ENCODE data around the gene ULK4.

The ULK4 gene

DNA sequence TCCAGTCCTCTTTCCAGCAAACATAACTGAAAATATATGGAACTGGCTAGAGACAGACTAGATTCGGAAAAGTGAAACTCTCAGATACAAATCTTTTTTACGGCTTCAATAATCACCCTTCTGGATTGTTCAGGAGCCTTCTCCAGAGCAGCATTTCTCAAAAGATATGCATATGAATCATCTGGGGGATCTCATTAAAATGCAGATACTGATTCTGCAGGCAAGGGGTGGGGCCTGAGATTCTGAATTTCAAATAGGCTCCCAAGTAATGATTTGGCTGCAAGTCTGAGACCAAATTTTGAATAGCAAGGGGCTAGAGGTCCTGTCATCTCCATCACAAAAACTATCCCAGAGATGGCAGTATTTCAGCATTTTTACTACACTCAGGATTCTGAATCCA is 597.2 kb downstream of the ULK4 start:
- DNase-seq (ENCODE audit: low read depth, low spot score): no peak

DNA sequence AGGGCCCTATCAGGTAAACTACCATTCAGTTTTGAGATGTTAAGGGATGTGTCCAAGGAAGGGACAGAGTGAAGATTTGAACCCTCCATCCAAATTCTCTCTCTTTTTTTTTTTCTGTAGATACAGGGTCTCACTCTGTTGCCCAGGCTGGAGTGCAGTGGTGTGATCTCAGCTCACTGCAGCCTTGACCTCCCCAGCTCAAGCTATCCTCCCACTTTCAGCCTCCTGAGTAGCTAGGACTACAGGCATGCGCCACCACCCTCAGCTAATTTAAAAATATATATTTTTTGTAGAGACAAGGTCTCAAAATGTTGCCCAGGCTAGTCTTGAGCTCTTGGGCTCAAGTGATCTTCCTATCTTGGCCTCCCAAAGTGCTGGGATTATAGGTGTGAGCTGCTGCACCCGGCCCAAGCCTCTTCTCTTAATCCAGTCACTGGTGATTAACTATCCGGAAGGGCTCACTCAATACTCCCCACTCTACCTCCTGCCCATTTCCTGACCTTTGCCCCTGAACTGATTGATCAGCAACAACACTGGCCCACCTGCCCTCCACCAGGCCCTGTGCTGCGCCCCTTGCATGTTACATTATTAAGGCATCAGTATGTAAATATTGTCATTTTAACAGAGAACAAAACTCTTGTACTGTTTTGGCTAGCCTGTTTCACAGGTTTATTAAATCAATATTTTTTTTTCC is 597.9 kb downstream of the ULK4 start:
- DNase-seq (ENCODE audit: low read depth, low spot score): no peak

DNA sequence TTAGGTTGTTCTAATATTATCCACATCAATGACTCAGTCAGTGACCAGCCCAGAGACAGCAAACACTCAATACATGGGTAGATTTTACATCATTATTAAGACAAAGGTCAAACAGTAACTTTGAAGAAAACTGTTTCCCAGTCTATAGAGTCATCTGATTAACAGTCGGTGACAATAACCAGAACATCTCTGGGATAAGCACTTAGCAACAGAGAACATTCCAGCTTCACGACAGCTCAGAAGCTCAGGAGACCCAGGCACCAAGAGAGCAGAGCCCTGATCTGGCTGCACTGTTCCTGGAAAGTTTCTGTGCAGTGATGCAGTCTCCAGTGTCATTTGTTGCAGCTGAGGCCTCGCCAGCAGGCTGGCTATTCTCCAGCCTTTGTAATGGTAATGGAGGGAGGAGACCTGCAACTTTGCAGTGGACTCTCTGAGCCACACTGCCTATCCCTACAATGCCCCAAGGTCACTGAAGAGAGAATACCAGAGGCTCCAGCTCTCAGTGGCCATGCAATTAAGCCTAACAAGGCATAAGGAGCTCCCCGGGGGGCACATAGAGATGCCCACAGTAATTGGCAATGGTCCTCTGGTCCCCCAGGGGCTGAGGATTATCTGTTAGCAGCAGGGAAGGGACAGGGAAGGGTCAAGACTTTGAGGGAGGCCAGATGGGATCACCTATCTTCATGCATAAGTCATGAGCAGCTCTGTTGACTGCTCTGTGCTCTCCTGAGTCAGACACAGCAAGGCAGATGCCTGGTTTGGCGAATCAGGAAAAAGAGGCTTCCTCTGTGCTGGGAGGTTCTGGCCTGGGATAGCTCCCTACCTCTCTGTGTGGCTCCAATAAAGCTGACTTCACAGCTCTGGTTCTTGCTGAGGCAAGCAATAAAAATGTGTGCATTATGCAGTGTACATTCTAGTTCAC is 599.0 kb downstream of the ULK4 start:
- DNase-seq (ENCODE audit: low read depth, low spot score): no peak

DNA sequence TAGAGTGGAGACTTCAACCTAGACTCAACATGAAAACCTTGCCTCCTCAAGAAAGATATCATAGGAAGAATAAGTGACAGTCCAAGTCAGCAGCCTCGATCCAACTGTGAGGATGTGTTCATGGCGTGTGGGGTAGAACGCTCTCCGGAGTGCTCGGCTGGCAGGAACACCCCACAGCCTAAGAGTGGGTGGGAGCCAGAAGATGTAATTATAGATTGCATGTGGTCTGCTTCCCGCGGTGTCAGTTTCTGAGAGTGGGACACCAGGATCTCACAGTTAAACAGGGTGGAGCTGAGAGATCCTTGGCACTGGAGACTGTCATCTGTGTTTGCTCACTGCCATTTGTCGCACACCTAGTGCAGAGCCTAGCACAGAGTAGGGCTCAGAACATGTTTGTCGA is 604.6 kb downstream of the ULK4 start:
- no peak for DNase-seq (ENCODE audit: low read depth, low spot score)

DNA sequence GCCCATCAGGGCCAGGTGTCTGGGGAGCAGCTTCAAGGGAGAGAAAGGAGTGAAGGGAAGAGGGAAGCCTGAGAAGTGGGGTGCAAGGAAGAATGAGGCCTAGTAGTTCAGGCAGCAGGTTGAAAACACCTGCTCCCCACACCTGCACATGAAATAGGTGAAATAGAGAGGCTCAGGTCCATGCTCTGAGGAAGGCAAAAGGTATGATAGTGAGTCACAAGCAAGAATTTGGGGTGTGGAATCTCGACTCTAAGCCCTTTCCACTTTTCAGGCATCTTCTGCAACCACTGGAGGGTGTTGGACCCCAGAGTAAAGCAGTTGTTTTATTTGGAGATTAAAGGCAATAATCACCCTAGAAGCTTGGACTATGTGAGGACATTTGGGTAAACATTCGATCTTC is 605.1 kb downstream of the ULK4 start:
- DNase-seq (ENCODE audit: low read depth, low spot score): no peak

DNA sequence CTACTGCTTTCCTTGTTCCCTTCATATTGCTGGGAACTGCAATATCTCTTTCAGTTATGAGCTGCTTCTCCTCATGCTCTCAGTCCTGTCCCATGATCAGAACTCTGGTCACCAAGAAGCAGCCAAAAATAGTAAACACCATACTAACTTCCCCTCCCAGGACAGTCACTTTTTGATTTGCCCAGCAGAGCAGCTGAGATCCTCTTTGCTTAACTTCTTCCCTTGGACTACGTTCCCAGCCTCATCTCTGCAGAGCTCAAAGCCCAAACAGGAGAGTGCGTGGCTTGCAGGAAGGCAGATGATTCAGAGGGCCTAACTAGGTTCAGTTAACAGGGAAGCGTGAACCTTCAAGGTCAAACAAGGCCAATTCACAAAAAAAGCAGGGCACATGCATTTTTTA is 609.4 kb downstream of the ULK4 start:
- DNase-seq (ENCODE audit: low read depth, low spot score): no peak

DNA sequence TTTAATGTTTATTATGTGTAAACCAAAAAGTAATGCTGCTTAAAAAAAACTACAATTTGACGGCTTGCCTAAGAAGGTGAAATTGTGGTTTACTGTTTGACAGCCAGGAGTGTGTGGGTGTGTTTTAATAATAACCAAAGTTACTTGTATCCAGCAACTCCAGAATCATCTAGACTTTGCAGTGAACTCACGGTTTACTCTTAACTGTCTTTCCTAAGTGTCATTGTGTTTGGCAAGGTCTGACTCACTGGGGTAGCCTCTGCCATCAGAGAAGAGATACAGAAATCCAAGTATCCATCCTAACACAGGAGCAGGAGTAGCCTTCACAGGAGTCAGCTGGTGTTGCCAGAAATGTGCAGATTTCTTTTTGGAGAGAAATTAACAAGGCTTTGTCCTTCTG is 611.5 kb downstream of the ULK4 start:
- no peak for DNase-seq (ENCODE audit: low read depth, low spot score)

DNA sequence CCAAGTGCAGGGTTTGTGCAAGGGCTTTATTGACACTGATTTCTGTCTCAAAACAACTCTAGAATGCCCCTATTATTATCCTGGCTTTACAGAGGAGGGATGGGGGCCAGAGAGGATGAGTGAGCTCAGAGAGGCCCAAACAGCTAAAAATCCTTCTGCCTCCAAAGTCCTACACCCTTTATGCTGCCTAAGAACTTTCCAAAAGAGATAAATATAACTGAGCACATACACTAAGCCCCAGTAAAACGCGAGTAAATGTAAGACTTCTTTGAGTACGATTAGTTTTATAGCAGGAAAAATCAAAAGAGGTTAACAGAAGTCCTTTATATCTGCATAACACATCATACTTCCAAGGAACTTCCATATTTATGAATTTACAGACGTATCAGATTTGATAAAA is 613.5 kb downstream of the ULK4 start:
- no peak for DNase-seq (ENCODE audit: low read depth, low spot score)

DNA sequence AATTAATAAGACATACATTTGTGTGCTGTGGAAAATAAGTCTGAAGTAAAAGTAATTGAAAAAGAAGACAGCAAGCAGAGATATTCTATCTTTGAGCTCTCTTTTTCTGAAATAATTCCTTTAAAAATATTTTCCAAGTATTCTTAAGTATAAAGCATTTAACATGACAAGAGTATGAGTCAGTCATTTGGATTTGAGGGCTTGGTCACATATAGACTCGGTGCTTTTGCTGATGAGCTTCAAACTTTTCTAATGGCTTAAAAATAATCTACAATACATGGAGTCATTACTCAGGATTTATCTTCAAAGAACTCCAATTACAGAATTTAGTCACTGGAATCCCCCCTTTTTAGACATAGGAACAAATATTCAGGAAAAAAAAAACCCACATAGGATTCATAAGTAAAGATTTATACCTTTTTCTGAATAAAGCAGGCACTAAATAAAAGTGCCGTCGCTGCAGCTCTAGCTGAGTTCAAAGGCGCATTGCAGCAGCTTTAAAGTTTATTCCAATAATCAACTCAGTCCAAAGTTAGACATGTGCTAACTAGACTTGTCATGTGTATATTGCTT is 615.1 kb downstream of the ULK4 start:
- no peak for DNase-seq (ENCODE audit: low read depth, low spot score)

DNA sequence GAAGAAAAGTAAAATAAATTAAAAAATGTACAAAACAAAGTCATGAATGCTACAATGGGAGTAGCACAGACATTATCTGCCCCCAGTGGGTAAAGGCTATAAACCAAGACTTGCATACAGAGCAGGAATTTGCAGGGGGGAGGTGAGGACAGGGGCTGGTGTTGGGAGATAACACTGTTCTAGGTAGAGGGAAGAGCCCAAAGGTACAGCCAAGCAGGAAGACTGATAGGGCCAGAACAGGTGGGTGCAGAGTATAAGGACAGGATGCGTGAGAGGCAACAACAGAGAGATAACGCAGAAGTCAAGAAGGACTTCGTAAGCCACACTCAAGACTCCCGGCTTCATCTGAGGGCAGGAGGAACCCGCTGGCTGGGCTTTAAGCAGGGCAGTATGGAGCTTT is 616.1 kb downstream of the ULK4 start:
- no peak for DNase-seq (ENCODE audit: low read depth, low spot score)

DNA sequence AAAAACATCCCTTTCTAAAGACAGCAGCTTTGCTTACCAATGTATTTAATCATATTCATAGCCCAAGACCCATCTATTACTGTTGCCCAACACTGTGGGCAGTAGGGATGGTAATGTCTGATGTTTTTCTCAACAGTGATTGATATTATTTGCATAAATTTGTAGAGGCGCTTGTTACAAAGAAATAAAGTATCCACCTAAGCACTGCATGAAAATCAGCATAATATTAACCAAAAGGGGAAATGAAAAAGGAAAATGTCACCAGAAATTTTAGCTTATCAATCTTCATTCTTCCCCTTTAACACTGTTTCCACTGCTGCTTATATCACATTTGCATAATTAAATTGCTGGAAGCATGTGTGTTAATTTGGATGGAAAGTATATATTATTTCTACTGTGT is 622.1 kb downstream of the ULK4 start:
- DNase-seq (ENCODE audit: low read depth, low spot score): no peak

DNA sequence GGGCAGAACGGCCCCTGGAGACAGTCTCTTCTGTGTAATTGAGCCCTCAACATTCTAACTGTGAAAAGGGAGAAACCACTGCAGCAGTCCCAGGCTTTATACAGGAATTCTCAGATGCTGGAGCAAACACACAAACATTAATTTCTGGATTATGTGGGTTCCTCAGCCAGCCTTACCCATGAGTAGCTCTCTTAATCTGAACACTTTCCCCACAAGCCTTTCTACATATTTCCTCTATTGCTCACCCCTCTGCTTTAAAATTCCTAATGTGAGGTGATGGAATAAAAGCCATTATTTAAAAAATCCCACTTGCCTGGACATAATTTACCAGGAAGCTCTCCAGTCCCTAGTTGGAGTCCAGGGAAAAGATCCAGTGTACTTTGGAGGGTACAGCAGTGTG is 623.6 kb downstream of the ULK4 start:
- no peak for DNase-seq (ENCODE audit: low read depth, low spot score)

DNA sequence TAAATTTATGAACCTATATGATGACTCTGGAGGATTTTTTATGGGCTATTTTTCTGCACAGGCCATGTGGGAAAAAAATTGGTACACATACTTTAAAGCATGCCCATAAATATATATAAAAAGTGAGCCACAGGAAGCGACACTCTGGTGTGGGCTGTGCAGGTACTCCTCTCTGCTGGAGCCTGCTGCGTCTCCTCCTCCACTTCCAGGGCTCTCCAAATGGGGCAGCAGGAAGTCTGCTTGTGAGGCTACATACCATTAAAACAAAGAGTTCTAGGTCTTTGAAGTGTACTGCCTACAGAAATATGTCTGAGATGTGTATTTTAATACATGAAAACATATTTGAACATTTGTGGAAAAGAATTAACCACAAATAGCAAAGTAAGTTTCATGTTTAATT is 627.5 kb downstream of the ULK4 start:
- DNase-seq (ENCODE audit: low read depth, low spot score): no peak

DNA sequence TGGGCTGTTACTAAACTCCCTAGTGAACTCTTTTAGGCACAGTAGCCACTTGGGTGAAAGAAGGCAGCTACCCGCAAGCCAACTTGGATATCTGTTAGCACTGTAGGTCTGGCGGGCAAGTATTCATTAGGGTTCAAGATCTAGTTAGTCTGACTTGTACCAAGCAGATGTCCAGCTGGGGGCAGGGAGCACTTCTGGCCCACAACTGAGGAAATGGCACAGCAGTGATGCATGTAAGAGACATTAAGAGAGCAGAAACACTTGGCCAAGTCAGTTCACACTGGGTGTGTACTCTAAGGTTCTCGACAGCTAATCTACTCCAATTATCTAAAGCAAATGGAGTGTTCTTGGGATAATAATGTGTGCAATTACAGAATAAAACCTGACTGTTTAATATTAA is 630.9 kb downstream of the ULK4 start:
- no peak for DNase-seq (ENCODE audit: low read depth, low spot score)

DNA sequence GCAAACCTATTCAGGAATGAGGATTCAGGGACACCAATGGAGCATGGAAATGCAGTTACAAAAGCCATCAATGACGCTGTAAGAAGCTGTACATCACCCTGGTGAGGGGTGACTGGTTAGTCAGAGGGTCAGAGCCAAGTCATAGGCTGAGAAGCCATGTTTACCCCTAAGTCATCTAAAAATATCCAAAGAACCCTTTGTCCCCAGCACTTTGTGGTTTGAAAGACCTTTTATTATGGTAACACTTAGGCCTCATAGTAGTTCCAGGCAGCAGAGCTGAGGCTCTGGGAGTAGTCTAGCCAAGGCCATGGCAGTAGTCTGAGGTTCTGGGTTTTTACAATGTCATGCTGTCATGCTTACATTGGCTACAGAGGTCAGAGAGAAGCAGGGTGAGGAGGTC is 631.4 kb downstream of the ULK4 start:
- no peak for DNase-seq (ENCODE audit: low read depth, low spot score)

DNA sequence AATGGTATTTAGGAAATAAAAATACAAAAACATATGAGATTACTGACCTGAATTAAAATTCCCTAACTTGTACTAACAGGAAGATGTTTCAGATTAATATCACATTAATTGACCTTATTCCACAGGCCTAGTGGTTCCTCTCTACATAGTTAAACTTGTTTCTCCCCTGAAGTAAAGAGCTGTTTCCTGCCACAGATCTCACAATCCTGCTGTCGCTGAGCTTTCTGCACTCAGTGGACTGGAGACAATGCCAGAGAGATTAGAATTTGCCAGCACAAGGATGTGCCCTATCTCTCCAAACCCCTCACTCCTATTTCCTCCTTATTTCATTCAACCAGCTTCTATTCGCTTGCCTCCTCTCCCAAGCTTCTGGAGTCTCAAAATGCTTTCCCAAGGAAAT is 632.0 kb downstream of the ULK4 start:
- no peak for DNase-seq (ENCODE audit: low read depth, low spot score)

DNA sequence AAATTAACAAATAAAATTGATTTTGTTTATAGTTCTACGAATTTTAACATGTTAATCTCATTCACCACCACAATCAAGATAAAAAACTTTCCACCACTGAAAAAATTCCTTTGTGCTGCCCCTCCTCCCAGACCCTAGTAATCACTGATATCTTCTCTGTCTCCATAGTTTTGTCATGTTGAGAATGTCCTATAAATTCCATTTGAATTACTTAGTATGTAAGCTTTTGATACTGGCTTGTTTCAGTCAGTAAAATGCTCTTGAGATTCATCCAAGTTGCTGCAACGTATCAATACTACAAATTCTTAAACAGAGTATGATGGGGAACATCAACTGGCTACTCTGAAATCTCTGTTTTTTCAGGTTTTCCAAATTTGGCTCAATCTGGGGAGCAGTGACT is 633.0 kb downstream of the ULK4 start:
- DNase-seq (ENCODE audit: low read depth, low spot score): no peak

DNA sequence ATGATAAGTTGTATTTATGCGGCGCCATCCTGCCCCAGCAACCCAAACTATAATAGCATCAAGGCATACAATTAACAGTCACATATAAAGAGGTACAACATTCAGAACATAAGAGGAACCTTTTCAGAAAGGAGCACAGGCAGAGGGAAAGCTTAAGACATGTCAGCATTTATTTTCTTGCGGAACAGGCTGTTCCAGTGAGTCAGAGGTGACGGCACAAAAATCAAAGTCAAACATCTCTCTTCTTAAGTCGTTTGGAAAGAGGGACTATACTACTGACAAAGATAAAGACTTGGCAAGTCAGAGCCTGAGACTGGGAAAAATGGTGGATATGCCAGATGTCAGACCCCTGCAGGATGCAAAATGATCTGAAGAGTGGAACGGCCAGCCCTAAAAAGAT is 634.2 kb downstream of the ULK4 start:
- DNase-seq (ENCODE audit: low read depth, low spot score): no peak

DNA sequence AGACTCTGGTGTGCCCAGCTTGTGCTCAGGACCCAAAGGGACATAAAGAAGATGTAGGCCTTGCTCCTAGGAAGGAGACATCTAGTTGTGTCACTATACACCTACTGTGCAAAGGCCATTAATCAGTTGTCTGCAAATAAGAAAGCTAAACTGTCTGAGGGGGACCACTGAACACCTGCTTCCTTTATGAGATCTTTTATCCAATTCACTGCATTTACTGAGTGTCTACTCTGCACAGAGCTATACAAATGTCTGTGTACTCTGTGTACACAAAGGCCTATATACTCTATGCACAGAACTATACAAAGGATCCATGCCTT is 637.8 kb downstream of the ULK4 start:
- DNase-seq (ENCODE audit: low read depth, low spot score): no peak

DNA sequence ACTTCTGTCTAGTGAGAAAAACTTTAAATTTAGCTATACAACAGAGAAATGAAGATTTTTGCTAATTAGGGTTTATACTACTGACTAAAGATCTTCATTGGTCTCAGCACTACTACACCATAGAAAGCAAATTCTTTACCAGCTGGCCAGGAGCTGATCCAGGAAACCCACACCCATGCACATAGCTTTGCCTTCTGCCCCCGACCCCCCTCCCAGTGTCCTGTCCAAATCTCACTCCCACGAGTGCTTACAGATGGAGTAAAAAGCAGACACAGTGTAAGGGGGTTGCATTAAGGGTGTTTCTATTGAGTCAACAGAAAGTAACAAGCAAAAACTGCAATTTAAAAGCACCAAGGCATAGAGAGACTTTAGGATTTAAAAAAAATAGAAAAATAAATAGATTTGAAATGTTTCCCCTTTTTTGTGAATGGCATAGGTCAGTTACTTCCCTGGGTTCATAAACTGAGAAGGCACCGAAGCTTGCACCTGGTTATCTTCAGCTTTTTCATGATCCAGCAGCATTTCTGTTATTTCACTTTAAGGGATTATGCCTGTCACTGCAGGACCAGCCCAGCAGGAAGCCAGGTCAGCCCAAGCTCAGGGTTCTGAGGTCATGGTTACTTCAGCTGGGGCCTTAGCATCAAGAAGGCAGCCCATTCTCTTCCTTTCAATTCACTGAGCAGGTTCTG is 638.3 kb downstream of the ULK4 start:
- no peak for DNase-seq (ENCODE audit: low read depth, low spot score)

DNA sequence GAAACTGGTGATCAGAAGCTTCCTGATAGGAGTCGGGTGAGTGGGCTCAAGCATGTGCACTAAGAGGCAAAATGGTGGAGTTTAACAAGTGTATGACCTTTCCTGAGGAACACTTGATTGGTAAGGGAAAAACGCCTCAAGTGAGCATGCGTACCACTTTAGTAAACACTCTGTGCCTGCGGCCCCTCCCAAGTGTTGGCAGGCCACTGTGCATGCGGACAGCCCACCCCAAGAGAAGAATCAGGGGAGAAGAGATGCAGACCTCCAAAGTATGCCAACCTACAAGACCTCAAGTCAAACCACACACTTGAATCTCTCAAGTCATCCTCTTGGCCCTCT is 640.3 kb downstream of the ULK4 start:
- DNase-seq (ENCODE audit: low read depth, low spot score): no peak

DNA sequence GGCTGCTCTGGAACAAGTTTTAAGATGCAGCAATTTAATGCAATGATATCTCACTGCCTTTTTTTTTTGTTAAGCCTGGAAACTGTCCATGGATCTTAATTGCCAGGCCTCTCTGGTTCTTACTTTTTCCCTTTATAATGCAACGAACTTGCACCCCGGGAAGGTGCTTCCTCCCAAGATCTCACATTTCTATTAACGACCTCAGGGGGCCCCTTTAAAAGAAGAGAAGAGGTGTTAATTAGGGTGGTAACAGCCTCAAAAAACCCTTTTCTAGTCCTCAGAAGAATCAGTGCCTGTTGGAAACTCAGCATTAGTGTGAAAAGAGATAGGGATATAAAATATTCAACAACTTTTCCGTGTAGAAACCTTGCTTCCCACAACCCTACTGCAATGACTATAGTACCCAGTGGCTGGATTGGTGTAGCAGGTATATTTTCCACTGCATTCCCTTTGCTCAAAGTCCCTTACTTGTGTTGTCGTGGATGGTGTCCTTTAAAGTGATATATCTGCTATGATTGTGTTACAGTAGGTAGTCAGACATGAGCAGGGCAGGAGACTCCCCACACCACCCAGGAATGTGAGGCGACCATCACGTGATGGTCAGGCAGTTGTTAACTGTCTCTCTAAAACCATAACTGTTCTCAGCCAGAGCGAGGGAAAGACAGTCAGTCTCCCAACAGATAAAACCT is 640.8 kb downstream of the ULK4 start:
- no peak for DNase-seq (ENCODE audit: low read depth, low spot score)
